IPS-20b (cell line): ENCODE results near the gene CFAP161.

Experiments
- H3K27ac ChIP-seq: one replicate; pipeline ENCODE4 v1.5.1; 2013; ENCODE audit warnings: low read length
- H3K27me3 ChIP-seq: 2 replicates; pipeline ENCODE4 v1.6.1; 2013; ENCODE audit warnings: mild to moderate bottlenecking, low read length, inconsistent platforms; ENCODE audit not compliant: insufficient read depth
- H3K36me3 ChIP-seq: 2 replicates; pipeline ENCODE4 v1.6.1; 2013; ENCODE audit warnings: low read depth, mild to moderate bottlenecking, inconsistent platforms, low read length, moderate library complexity; ENCODE audit not compliant: insufficient read depth
- H3K4me1 ChIP-seq: 2 replicates; pipeline ENCODE4 v1.6.1; 2013; ENCODE audit warnings: mild to moderate bottlenecking, control low read depth, inconsistent platforms, low read length, moderate library complexity; ENCODE audit not compliant: insufficient read depth
- H3K4me3 ChIP-seq: 2 replicates; pipeline ENCODE4 v1.5.1; 2013; ENCODE audit warnings: mild to moderate bottlenecking, low read length, inconsistent platforms
- H3K9ac ChIP-seq: 2 replicates; pipeline ENCODE4 v1.6.1; 2013; ENCODE audit warnings: low read depth, mild to moderate bottlenecking, inconsistent platforms, low read length, moderate library complexity
- H3K9me3 ChIP-seq: 2 replicates; pipeline ENCODE4 v1.6.1; 2013; ENCODE audit warnings: mild to moderate bottlenecking, low read depth, low read length, inconsistent platforms; ENCODE audit not compliant: insufficient read depth

Gene CFAP161

DNA sequence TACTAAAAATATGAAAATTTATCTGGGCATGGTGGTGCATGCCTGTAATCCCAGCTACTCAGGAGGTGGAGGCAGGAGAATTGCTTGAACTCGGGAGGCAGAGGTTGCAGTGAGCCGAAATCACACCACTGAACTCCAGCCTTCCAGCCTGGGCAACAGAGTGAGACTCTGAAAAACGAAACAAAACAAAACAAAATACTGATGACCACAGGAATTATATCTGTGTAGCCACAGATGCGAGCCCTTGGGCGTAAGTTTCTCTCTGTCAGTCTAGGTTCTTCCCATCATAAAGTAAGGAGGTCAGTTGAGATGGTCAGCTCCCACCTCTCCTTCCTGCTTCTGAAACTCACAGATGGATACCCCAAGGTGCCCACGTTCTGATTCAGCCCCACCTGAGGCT, 37.7 kb upstream of the CFAP161 start:
- Histone ChIP-seq H3K4me1 (no peaks in the 10 kb centered on the region), H3K27me3 (no peaks in the 10 kb centered on the region), H3K9ac (no peak overlapping the region), H3K27ac (no peak overlapping the region), H3K4me3 (no peak overlapping the region), H3K9me3 (no peaks in the 10 kb centered on the region), H3K36me3 (no peaks in the 10 kb centered on the region)

DNA sequence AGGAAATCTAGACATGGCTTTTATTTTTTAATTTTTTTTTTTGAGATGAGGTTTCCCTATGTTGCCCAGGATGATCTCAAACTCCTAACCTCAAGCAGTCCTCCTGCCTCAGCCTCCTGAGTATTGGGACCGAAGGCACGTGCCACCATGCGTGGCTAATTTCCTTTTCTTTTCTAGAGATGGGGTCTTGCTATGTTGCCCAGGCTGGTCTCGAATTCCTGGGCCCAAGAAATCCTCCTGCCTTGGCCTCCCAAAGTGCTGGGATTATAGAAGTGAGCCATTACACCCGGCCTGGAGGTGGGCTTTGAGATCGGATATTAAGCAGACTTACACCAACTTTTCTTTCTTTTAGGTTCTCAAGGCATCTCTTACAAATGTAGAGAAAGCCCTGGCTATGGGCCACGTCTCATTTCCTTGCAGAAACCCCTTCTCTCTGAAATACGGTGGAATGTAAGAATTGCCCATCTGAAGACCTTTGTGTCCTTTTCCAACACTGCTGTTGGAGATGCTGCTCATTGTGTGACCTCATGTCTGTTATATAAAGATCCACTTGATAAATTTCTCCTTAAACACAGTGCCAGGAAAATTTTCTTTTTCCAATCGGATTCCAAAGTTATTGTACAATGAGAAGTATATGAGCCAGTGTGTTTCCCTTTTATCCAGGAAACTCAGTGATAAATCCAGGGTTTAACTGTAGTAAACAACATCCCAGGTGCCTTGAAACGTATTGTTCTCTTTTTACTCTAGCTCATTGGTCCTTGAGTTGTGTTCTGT, 36.8 kb upstream of the CFAP161 start:
- no peaks in the 10 kb centered on the region for H3K4me1 ChIP-seq
- H3K27ac ChIP-seq = no peak overlapping the region
- no peaks in the 10 kb centered on the region for H3K36me3 ChIP-seq
- no peak overlapping the region for H3K4me3 ChIP-seq
- no peak overlapping the region for H3K9ac ChIP-seq
- no peaks in the 10 kb centered on the region for H3K27me3 ChIP-seq
- H3K9me3 ChIP-seq = no peaks in the 10 kb centered on the region

DNA sequence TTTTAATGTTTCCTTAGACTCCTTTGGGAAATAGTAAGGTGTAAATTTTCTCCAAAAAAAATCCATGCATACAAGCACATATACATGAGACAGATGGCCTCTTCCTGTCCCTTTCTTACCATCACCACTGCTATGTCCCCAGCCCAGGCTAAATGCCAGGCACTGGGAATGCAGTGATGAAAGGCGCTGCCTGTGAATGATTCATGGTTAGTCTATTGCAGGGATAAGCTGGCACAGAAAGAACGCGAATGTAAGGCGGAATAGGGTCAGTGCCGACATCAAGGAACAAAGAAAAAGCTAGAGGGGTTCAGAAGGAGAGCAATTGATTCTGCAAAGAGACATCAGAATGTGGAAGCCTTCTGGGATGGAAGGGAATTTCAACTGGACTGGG, 36.2 kb upstream of the CFAP161 start:
- H3K9ac ChIP-seq = no peak overlapping the region
- no peaks in the 10 kb centered on the region for H3K36me3 ChIP-seq
- H3K4me1 ChIP-seq = no peaks in the 10 kb centered on the region
- no peaks in the 10 kb centered on the region for H3K27me3 ChIP-seq
- no peak overlapping the region for H3K27ac ChIP-seq
- no peak overlapping the region for H3K4me3 ChIP-seq
- H3K9me3 ChIP-seq = no peaks in the 10 kb centered on the region

DNA sequence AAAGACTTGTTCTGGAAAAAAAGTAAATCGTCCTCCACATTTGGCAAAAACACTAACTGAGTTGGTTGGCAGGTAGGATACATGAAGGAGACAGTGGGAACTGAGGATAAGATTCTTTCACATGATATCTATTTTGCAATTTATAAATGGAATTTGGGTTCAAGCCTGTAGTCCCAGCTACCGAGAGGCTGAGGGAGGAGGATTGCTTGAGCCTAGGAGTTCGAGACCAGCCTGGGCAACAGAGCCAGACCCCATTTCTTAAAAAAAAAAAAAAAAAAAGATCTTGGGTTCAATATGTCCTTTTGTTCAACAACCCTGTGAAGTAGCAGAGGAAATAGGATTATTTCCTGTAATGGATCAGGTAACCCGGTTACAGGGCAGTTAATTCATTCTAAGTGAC, 35.7 kb upstream of the CFAP161 start:
- H3K9ac ChIP-seq = no peak overlapping the region
- H3K4me3 ChIP-seq = no peak overlapping the region
- H3K4me1 ChIP-seq = no peaks in the 10 kb centered on the region

DNA sequence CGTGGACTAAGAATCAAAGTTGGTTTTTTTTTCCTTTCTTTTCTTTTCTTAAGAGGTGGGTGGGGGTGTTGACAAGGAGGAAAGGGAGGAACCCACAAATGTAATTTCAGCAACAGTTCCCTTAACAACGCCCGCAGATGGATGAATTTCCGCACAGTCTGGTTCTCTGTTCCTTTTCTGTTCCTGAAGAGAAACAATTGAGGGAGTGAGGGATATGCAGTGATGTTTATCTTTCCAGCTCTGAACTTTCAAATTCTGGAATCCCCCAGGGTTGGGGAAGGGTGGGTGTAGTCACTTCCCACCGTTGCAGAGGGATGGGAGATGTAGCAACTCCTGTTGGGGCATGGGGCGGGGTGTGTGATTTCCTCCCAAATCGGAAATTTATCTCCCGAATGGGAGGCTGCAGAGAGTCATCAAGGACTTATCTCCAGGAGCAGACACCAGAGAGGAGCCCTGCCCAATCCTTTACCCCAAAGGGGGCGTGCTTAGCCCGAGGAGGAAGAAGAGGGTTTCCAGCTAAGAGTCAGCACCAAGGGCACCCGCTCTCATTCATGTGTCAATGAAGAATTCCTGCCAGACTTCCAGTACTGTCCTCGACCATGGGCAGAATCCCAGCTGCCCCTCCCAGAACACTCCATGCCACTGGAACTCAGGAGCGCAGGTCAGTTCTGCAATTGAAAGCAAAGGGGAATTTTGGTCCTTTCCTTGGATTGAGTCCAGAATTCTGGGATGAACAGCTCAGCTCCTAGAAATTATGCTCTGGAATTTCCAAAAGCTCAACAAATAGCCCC, 35.0 kb upstream of the CFAP161 start:
- H3K36me3 ChIP-seq = no peaks in the 10 kb centered on the region
- H3K4me1 ChIP-seq = no peaks in the 10 kb centered on the region
- H3K4me3 ChIP-seq = no peak overlapping the region
- no peak overlapping the region for H3K27ac ChIP-seq
- no peaks in the 10 kb centered on the region for H3K27me3 ChIP-seq
- no peaks in the 10 kb centered on the region for H3K9me3 ChIP-seq
- no peak overlapping the region for H3K9ac ChIP-seq

More for the DNA sequence above, 35.7 kb upstream of the CFAP161 start:
- Histone ChIP-seq H3K27me3 (no peaks in the 10 kb centered on the region), H3K27ac (no peak overlapping the region), H3K36me3 (no peaks in the 10 kb centered on the region), H3K9me3 (no peaks in the 10 kb centered on the region)

DNA sequence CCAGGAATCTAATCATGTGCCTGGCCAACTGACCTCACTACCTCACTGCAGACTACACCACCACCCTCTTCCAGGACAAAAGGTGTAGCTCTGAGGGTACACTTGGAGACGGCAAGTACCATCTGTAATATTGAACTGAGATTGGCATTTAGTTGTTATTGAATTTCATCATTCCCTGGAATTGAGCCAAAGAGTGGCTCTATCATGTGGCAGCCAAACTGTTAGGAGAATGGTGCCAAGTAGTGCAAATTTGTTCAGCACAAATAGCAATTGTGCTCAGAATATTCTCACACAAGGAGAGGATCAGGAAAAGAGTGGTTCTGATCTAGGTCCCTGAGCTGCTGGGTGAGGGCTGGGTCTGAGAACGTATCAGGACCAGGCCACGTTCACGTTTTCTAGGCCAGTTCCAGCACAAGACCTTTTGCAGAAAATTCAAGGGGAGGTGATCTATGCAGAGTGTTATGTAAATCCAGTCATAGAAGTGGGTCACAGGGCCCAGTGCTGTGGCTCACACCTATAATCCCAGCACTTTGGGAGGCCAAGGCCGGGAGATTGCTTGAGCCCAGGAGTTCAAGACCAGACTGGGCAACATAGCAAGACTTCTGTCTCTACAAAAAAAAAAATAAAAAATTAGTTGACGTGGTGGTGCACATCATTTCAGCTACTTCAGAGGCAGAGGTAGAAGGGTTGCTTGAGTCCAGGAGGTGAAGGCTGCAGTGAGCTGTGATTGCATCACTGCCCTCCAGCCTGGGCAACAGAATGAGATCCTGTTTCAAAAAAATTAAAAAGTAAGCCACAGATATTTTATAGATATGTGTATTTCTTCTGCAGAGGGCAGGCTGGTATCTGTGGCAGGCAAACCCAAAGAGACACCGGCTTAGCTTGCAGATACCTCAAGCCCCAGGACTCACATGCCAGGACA, 31.9 kb upstream of the CFAP161 start:
- Histone ChIP-seq H3K9me3 (no peaks in the 10 kb centered on the region), H3K27me3 (no peaks in the 10 kb centered on the region), H3K4me1 (no peaks in the 10 kb centered on the region), H3K9ac (no peak overlapping the region), H3K4me3 (no peak overlapping the region), H3K27ac (no peak overlapping the region), H3K36me3 (no peaks in the 10 kb centered on the region)

DNA sequence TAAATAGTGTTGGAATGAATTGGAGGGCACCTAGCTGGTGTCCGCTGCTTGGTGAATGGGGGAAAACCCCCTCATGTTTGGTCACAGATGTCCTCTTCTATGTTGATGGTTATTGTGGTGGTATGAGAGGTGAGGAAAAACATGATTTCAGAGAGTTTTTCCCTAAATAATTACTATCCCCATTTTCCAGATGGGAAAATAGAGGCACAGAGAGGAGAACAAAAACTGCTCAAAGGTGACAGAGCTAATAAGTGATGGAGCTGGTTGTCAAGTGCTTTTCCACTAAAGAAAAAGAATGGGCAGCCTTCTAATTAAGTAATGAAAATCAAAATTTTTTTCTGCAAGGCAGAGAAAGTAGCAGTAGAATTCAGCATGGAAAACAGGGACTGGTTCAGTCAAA, 30.2 kb upstream of the CFAP161 start:
- Histone ChIP-seq H3K27ac (no peak overlapping the region), H3K4me3 (no peak overlapping the region), H3K4me1 (no peaks in the 10 kb centered on the region), H3K9ac (no peak overlapping the region), H3K36me3 (no peaks in the 10 kb centered on the region), H3K27me3 (no peaks in the 10 kb centered on the region), H3K9me3 (no peaks in the 10 kb centered on the region)

DNA sequence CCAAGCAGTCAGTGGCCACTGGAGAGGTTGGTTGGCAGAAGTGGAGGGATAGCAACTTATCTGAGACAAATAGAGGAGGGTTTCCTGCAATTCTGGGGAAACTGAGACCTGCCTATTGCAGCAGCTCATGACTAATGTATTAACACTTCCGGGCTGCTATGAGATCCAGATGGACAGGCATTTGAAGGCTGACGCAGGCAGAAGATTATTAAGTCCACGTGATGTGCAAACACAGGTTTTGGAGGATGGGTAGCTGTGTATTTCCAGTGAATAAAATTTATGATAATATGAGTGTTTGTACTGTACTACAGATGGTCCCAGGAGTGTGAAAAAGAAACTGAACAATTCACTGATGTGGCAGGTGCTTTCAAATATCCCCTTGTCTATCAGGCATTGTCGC, 28.5 kb upstream of the CFAP161 start:
- H3K9me3 ChIP-seq = no peaks in the 10 kb centered on the region
- H3K4me3 ChIP-seq = no peak overlapping the region
- no peak overlapping the region for H3K9ac ChIP-seq
- no peak overlapping the region for H3K27ac ChIP-seq
- H3K27me3 ChIP-seq = no peaks in the 10 kb centered on the region
- no peaks in the 10 kb centered on the region for H3K36me3 ChIP-seq
- H3K4me1 ChIP-seq = no peaks in the 10 kb centered on the region

DNA sequence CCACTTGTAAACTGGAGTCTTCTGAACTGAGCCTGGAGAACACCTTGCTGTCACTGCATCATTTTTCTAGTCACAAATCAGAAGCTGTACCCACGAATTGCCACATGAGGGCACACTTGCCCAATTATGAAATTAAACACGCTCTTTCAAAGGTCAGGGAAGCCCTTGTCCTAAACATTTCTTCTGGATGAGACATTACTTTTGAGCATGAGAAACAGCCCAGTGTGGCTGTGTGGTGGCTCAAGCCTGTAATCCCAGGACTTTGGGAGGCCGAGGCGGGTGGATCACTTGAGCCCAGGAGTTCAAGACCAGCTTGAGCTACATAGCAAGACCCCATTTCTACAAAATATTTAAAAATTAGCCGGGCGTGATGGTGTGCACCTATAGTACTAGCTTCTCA, 27.5 kb upstream of the CFAP161 start:
- Histone ChIP-seq H3K36me3 (no peaks in the 10 kb centered on the region), H3K27me3 (no peaks in the 10 kb centered on the region), H3K9me3 (no peaks in the 10 kb centered on the region), H3K9ac (no peak overlapping the region), H3K4me3 (no peak overlapping the region), H3K4me1 (no peaks in the 10 kb centered on the region), H3K27ac (no peak overlapping the region)

DNA sequence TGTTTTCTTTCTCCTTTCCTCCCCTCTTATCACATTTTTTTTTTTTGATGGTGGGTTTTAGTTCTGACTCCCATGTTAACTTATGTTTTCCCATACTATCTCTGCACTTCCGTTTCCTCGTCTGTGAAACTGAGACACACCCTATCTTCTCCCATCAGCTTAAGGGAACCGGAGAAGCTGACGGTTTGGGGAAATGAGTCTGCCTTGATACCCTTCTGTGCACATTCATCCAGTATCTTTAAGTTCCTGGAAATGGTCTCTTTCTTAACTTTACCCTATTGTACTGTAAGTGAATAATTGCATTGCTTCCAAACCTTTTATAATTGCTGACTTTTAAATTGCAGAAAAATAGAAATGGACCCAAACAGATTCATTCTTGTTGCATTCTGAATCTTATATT, 26.2 kb upstream of the CFAP161 start:
- H3K27ac ChIP-seq = no peak overlapping the region

DNA sequence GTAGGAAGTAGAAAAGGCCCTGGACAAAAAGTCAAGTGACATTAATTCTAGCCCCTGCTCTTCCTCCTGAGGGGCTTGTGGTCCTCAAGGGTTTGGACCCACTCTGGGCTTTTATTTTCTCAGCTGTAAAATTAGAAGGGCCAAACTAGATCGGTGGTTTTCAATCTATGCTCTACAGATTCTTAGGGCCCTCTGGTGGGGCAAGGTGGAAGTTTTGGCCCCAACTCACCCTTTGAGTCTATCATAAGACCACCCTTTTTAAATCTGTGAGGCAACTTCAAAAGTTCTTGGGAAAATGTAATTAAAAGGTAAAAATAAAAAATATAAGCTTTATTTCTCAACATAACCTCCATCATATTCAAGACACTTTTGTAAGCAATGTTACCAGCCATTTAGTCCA, 25.6 kb upstream of the CFAP161 start:
- no peak overlapping the region for H3K27ac ChIP-seq
- H3K9ac ChIP-seq = no peak overlapping the region
- no peaks in the 10 kb centered on the region for H3K9me3 ChIP-seq
- H3K27me3 ChIP-seq = no peaks in the 10 kb centered on the region
- H3K4me3 ChIP-seq = no peak overlapping the region
- peaks cover 3% of the 10 kb centered on the region for H3K4me1 ChIP-seq
- no peaks in the 10 kb centered on the region for H3K36me3 ChIP-seq

More for the DNA sequence above, 26.2 kb upstream of the CFAP161 start:
- H3K9me3 ChIP-seq = no peaks in the 10 kb centered on the region
- H3K4me1 ChIP-seq = no peaks in the 10 kb centered on the region
- H3K9ac ChIP-seq = no peak overlapping the region
- no peaks in the 10 kb centered on the region for H3K36me3 ChIP-seq
- H3K4me3 ChIP-seq = no peak overlapping the region
- no peaks in the 10 kb centered on the region for H3K27me3 ChIP-seq
